CD4-positive, CD25-positive, alpha-beta regulatory T cell (primary cell): ENCODE measurements around the gene RAB8A. TPM values are rescaled to one million over a fixed set of nuclear protein-coding genes. Genes with fewer than 3 reads are reported as not detected.

Source experiments
- ATAC-seq, 2 donors: fragments of 150-1000 bp; cut with Tn5 transposase; one replicate each; pipeline ENCODE4 v1.10.0; 2021; ENCODE audit warnings: low read depth in 2 of 2, moderate number of reproducible peaks in 2 of 2, moderate library complexity in 1 of 2
- DNase-seq, 3 donors: peaks; one replicate each; pipeline versions ENCODE4 v3.0.0 to v3.0.0-alpha.2; 2012 to 2022; ENCODE audit warnings: mixed read lengths in 1 of 3
- H3K27ac ChIP-seq: one replicate; pipeline ENCODE4 v1.7.0; 2013; ENCODE audit warnings: mild to moderate bottlenecking, low read length; ENCODE audit not compliant: insufficient read depth, poor library complexity, severe bottlenecking
- H3K27me3 ChIP-seq: one replicate; pipeline ENCODE4 v1.7.0; 2013; ENCODE audit warnings: low read length; ENCODE audit not compliant: control insufficient read depth, insufficient read depth
- H3K36me3 ChIP-seq: one replicate; pipeline ENCODE4 v1.7.0; 2013; ENCODE audit warnings: mild to moderate bottlenecking, low read length, moderate library complexity; ENCODE audit not compliant: control insufficient read depth, insufficient read depth
- H3K4me1 ChIP-seq: 2 replicates; pipeline ENCODE4 v1.7.0; 2013; ENCODE audit warnings: mild to moderate bottlenecking, low read length; ENCODE audit not compliant: insufficient read depth, control insufficient read depth, poor library complexity, severe bottlenecking
- H3K4me3 ChIP-seq: one replicate; pipeline ENCODE4 v1.7.0; 2013; ENCODE audit warnings: low read depth, mild to moderate bottlenecking, low read length, moderate library complexity
- H3K9me3 ChIP-seq, 2 experiments: 1 replicate in 1 of 2; 2 replicates in 1 of 2; pipeline ENCODE4 v1.7.0; 2013; ENCODE audit warnings: low read length in 2 of 2, mild to moderate bottlenecking in 1 of 2, moderate library complexity in 1 of 2; ENCODE audit not compliant: control insufficient read depth in 2 of 2
- H3K27ac Mint-ChIP-seq, 3 donors: one replicate each; pipeline ENCODE4 v1.8.0; 2020 to 2022; ENCODE audit warnings: mild to moderate bottlenecking in 3 of 3, mixed read lengths in 3 of 3, moderate library complexity in 2 of 3
- H3K27me3 Mint-ChIP-seq: one replicate; pipeline ENCODE4 v1.8.0; 2022; ENCODE audit warnings: mild to moderate bottlenecking, mixed read lengths
- H3K36me3 Mint-ChIP-seq: one replicate; pipeline ENCODE4 v1.8.0; 2020; ENCODE audit warnings: mixed read lengths
- H3K4me1 Mint-ChIP-seq, 4 donors: one replicate each; pipeline ENCODE4 v1.8.0; 2020 to 2022; ENCODE audit warnings: mixed read lengths in 4 of 4, mild to moderate bottlenecking in 1 of 4
- H3K4me3 Mint-ChIP-seq, 4 donors: one replicate each; pipeline ENCODE4 v1.8.0; 2020 to 2022; ENCODE audit warnings: mild to moderate bottlenecking in 4 of 4, mixed read lengths in 4 of 4, moderate library complexity in 3 of 4
- H3K9me3 Mint-ChIP-seq, 7 donors: one replicate each; pipeline ENCODE4 v1.8.0; 2020 to 2022; ENCODE audit warnings: mixed read lengths in 7 of 7, mild to moderate bottlenecking in 3 of 7, moderate library complexity in 2 of 7
- polyA plus RNA-seq, 4 donors: library from polyadenylated mRNA; unstranded; fragments of 300-500 nt; fragmentation: Illumina TruSeq; gene quantifications; one replicate each; pipeline ENCODE4 v1.2.3, GENCODE V29; 2021
- total RNA-seq: library from RNA; stranded (reverse); gene quantifications from one replicate; pipeline ENCODE4 v1.2.3, GENCODE V29; 2022

RAB8A gene
- total and polyA plus RNA-seq, 5 donors from 2014 or later, result 79.6 to 93.0 (median 88.1) TPM

- peak; percentile 16 to 22 for ATAC-seq
- Mint-ChIP-seq H3K36me3 (peaks cover 8% of the 10 kb centered on the region), H3K4me3 (peak within 1 kb of the TSS; percentile 89 to 97 (median 93)), H3K9me3 (no peaks in the 10 kb centered on the region), H3K27me3 (no peaks in the 10 kb centered on the region), H3K4me1 (peaks cover 18 to 71% (median 52%) of the 10 kb centered on the region in 4 donors), H3K27ac (peak within 1 kb of the TSS; percentile 93 to 99 (median 95))
- peaks cover 75% of the 10 kb centered on the region for H3K4me1 ChIP-seq
- no peaks in the 10 kb centered on the region for H3K9me3 ChIP-seq
- peaks cover 8% of the 10 kb centered on the region for H3K36me3 ChIP-seq
- H3K27me3 ChIP-seq, result no peaks in the 10 kb centered on the region
- peak within 1 kb of the TSS; percentile 95 for H3K27ac ChIP-seq
- DNase-seq, result peak; percentile 70 to 91 (median 84)
- H3K4me3 ChIP-seq, result peak within 1 kb of the TSS; percentile 95
Measured at GRCh38 chr19:16076154-16076957, 35.3 kb upstream of the RAB8A start, which contains the start of gene TPM4. TPM4 (plus strand) TSS chr19:16076495; CDS start chr19:16076566, 71 bp downstream.

GRCh38 chr19:16076958-16077611, 34.6 kb upstream of the RAB8A start:
- DNase-seq (peak in 1 of 3 donors; percentile 38), ATAC-seq (no peak)
- Histone ChIP-seq H3K27me3 (no peaks in the 10 kb centered on the region), H3K9me3 (no peaks in the 10 kb centered on the region), H3K27ac (peak overlapping the region; percentile 95), H3K4me3 (peak overlapping the region; percentile 95), H3K36me3 (peaks cover 15% of the 10 kb centered on the region), H3K4me1 (peaks cover 74% of the 10 kb centered on the region)
- Mint-ChIP-seq H3K36me3 (peaks cover 14% of the 10 kb centered on the region), H3K9me3 (no peaks in the 10 kb centered on the region), H3K4me1 (peaks cover 18 to 75% (median 57%) of the 10 kb centered on the region in 4 donors), H3K27ac (peak overlapping the region; percentile 93 to 99 (median 95)), H3K27me3 (no peaks in the 10 kb centered on the region), H3K4me3 (peak overlapping the region; percentile 82 to 97 (median 93))

GRCh38 chr19:16077984-16078758, 33.5 kb upstream of the RAB8A start:
- Mint-ChIP-seq H3K27ac (peak overlapping the region; percentile 93 to 99 (median 95)), H3K9me3 (no peaks in the 10 kb centered on the region), H3K27me3 (no peaks in the 10 kb centered on the region), H3K4me3 (peak overlapping the region; percentile 82 to 97 (median 93)), H3K36me3 (peaks cover 24% of the 10 kb centered on the region), H3K4me1 (peaks cover 18 to 82% (median 53%) of the 10 kb centered on the region in 4 donors)
- peaks cover 24% of the 10 kb centered on the region for H3K36me3 ChIP-seq
- peak overlapping the region; percentile 95 for H3K4me3 ChIP-seq
- H3K27ac ChIP-seq, result peak overlapping the region; percentile 95
- ATAC-seq (no peak), DNase-seq (peak in 1 of 3 donors; percentile 53)
- H3K27me3 ChIP-seq, result no peaks in the 10 kb centered on the region
- H3K4me1 ChIP-seq, result peaks cover 71% of the 10 kb centered on the region
- H3K9me3 ChIP-seq, result no peaks in the 10 kb centered on the region

GRCh38 chr19:16078759-16079707, 32.7 kb upstream of the RAB8A start:
- H3K4me1 Mint-ChIP-seq, result peaks cover 15 to 84% (median 49%) of the 10 kb centered on the region in 4 donors
- H3K27ac Mint-ChIP-seq, result peak overlapping the region; percentile 93 to 99 (median 95)
- peak overlapping the region; percentile 82 to 97 (median 93) for H3K4me3 Mint-ChIP-seq
- peak; percentile 80 to 82 for ATAC-seq
- peaks cover 27% of the 10 kb centered on the region for H3K36me3 Mint-ChIP-seq
- Histone ChIP-seq H3K9me3 (no peaks in the 10 kb centered on the region), H3K4me3 (peak overlapping the region; percentile 95), H3K4me1 (peaks cover 64% of the 10 kb centered on the region), H3K36me3 (peaks cover 32% of the 10 kb centered on the region), H3K27me3 (no peaks in the 10 kb centered on the region), H3K27ac (peak overlapping the region; percentile 95)
- H3K27me3 Mint-ChIP-seq, result no peaks in the 10 kb centered on the region
- peak; percentile 65 to 95 (median 87) for DNase-seq
- no peaks in the 10 kb centered on the region for H3K9me3 Mint-ChIP-seq

GRCh38 chr19:16084067-16084685, 27.5 kb upstream of the RAB8A start:
- peaks cover 18 to 84% (median 36%) of the 10 kb centered on the region in 4 donors for H3K4me1 Mint-ChIP-seq
- no peaks in the 10 kb centered on the region for H3K27me3 Mint-ChIP-seq
- H3K9me3 ChIP-seq, result no peaks in the 10 kb centered on the region
- peak overlapping the region; percentile 25 for H3K27ac ChIP-seq
- peaks cover 53% of the 10 kb centered on the region for H3K36me3 Mint-ChIP-seq
- H3K4me3 Mint-ChIP-seq, result peak overlapping the region in 3 of 4 donors; percentile 13 to 89 (median 52)
- peak overlapping the region in 1 of 3 donors; percentile 91 for H3K27ac Mint-ChIP-seq
- ATAC-seq, result no peak
- peaks cover 68% of the 10 kb centered on the region for H3K36me3 ChIP-seq
- no peak for DNase-seq
- no peaks in the 10 kb centered on the region for H3K27me3 ChIP-seq
- H3K4me1 ChIP-seq, result peaks cover 63% of the 10 kb centered on the region
- H3K9me3 Mint-ChIP-seq, result no peaks in the 10 kb centered on the region
- H3K4me3 ChIP-seq, result no peak overlapping the region

- Mint-ChIP-seq H3K4me1 (peaks cover 14 to 82% (median 32%) of the 10 kb centered on the region in 4 donors), H3K27me3 (no peaks in the 10 kb centered on the region), H3K4me3 (peak overlapping the region; percentile 79 to 94 (median 90)), H3K9me3 (no peaks in the 10 kb centered on the region), H3K36me3 (peaks cover 61% of the 10 kb centered on the region), H3K27ac (peak overlapping the region in 1 of 3 donors; percentile 95)
- Histone ChIP-seq H3K27me3 (no peaks in the 10 kb centered on the region), H3K9me3 (no peaks in the 10 kb centered on the region), H3K4me3 (peak overlapping the region; percentile 18), H3K4me1 (peaks cover 54% of the 10 kb centered on the region), H3K36me3 (peaks cover 78% of the 10 kb centered on the region), H3K27ac (peak overlapping the region; percentile 60)
- DNase-seq, result no peak
- no peak for ATAC-seq
Measured at GRCh38 chr19:16085115-16085514, 26.6 kb upstream of the RAB8A start.
